ENCODE results near the gene THY1. TPM values are rescaled to one million over a fixed set of nuclear protein-coding genes. Genes with fewer than 3 reads are reported as not detected.

Gene THY1
- total and polyA plus RNA-seq, 7 donors, result 0.42 to 6.4 (median 1.1) TPM

DNA sequence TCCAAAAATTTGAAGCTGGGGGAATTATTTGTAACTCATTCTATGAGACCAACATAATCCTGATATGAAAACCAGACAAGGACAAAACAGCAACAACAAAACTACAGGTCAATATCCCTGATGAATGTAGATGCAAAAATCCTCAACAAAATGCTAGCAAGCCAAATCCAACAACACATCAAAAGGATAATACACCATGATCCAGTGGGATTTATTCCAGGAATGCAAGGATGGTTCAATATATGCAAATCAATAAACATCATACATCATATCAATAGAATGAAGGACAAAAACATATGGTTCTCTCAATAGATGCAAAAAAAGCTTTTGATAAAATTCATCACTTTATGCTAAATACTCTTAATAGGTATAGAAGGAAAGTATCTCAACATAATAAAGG lies 22.1 kb downstream of the THY1 start:
- no peak overlapping the region for H3K4me3 ChIP-seq
- peaks cover 17% of the 10 kb centered on the region for H3K9me3 ChIP-seq
- no peak for DNase-seq
- intact Hi-C loops (cut with DNase I), result no loop called here
- no peak for ATAC-seq
- no peaks in the 10 kb centered on the region for H3K4me1 ChIP-seq
- H3K36me3 ChIP-seq (ENCODE audit: insufficient read depth in 1 of 2, low read depth in 1 of 2), result no peaks in the 10 kb centered on the region
- no peak overlapping the region for H3K27ac ChIP-seq
- TF ChIP-seq CTCF (IDR thresholded peaks at IDR 0.05), result no peak
- H3K27me3 ChIP-seq (ENCODE audit: insufficient read depth in 3 of 3, low read length in 2 of 3), result peaks cover 2 to 4% (median 2%) of the 10 kb centered on the region in 3 donors

GRCh38 chr11:119397740-119398139 lies 25.2 kb downstream of the THY1 start:
- no peaks in the 10 kb centered on the region for H3K4me1 ChIP-seq
- no peak for DNase-seq
- peaks cover 17% of the 10 kb centered on the region for H3K9me3 ChIP-seq
- H3K4me3 ChIP-seq, result no peak overlapping the region
- H3K36me3 ChIP-seq (ENCODE audit: insufficient read depth in 1 of 2, low read depth in 1 of 2), result no peaks in the 10 kb centered on the region
- ATAC-seq, result no peak
- H3K27ac ChIP-seq, result no peak overlapping the region
- peaks cover 0 to 2% (median 2%) of the 10 kb centered on the region in 3 donors for H3K27me3 ChIP-seq (ENCODE audit: insufficient read depth in 3 of 3, low read length in 2 of 3)
- intact Hi-C loops (cut with DNase I), result no loop called here
- no peak for TF ChIP-seq CTCF (IDR thresholded peaks at IDR 0.05)

- no peak for ATAC-seq
- intact Hi-C loops (cut with DNase I), result no loop called here
- Histone ChIP-seq H3K36me3 (ENCODE audit: insufficient read depth in 1 of 2, low read depth in 1 of 2) (no peaks in the 10 kb centered on the region), H3K4me1 (no peaks in the 10 kb centered on the region), H3K9me3 (peaks cover 17% of the 10 kb centered on the region), H3K27ac (no peak overlapping the region), H3K4me3 (no peak overlapping the region), H3K27me3 (ENCODE audit: insufficient read depth in 3 of 3, low read length in 2 of 3) (peaks cover 0 to 2% (median 2%) of the 10 kb centered on the region in 3 donors)
- WGBS, 3 donors, result 96 to 100% (median 100%) methylated on average over 1 of the region's 1 CpG
- no peak for TF ChIP-seq CTCF (IDR thresholded peaks at IDR 0.05)
- DNase-seq, result no peak
Observed at GRCh38 chr11:119396835-119397234, 26.1 kb downstream of the THY1 start.

DNA sequence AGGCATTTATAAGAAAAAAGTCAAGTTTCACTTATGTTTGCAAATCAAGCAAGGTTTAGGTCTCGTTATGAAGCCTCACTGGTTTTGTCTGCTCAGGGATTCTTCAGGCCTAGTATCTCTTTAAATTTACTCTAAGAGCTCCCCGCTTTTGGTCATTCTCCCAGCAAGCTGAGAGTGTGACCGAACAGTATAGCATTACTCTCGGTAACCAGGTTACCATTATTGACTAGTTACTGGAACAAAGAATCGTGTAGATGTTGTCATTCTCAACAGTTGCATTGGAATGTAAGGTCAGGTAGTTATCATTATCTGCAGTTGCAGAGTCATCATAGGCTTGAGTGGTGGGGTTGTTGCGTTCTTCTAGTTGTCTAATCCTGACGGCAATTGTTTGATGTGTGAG lies 31.7 kb downstream of the THY1 start:
- DNase-seq (no peak), ATAC-seq (no peak)
- Histone ChIP-seq H3K4me1 (no peaks in the 10 kb centered on the region), H3K27ac (no peak overlapping the region), H3K27me3 (ENCODE audit: insufficient read depth in 3 of 3, low read length in 2 of 3) (no peaks in the 10 kb centered on the region), H3K9me3 (no peaks in the 10 kb centered on the region), H3K36me3 (ENCODE audit: insufficient read depth in 1 of 2, low read depth in 1 of 2) (no peaks in the 10 kb centered on the region), H3K4me3 (no peak overlapping the region)
- 86 to 88% (median 87%) methylated on average over 7 of the region's 7 CpGs for WGBS, 3 donors
- no peak for TF ChIP-seq CTCF (IDR thresholded peaks at IDR 0.05)
- intact Hi-C loops (cut with DNase I), result no loop called here

DNA sequence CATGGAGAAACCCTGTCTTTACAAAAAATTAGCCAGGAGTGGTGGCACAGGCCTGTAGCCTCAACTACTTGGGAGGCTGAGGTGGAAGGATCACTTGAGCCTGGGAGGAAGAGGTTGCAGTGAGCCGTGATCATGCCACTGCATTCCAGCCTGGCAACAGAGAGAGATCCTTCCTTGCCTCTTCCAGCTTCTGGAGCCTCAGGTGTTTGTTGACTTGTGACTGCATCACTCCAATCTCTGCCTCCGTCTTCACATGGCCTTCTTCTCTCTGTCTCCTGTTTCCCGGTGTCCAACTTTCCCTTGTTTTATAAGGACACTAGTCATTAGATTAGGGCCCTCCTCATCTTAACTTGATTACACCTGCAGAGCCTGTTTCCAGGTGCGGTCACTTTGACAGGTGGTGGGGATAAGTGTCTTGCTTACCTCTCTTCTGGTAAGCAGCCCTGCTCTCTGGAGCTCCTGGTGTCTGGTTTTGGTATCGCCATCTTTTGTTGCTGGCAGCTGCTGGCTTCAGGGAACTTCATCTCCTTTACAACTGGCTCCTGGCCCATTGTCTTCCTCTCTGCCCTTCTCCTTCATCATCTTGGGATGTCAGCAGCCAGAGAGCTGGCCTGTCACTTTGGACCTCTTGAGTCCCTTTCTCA lies 33.2 kb downstream of the THY1 start:
- WGBS, 3 donors, result 77 to 82% (median 79%) methylated on average over 5 of the region's 5 CpGs
- Histone ChIP-seq H3K4me3 (no peak overlapping the region), H3K36me3 (ENCODE audit: insufficient read depth in 1 of 2, low read depth in 1 of 2) (no peaks in the 10 kb centered on the region), H3K27me3 (ENCODE audit: insufficient read depth in 3 of 3, low read length in 2 of 3) (no peaks in the 10 kb centered on the region), H3K4me1 (no peaks in the 10 kb centered on the region), H3K27ac (no peak overlapping the region), H3K9me3 (no peaks in the 10 kb centered on the region)
- DNase-seq (no peak), ATAC-seq (no peak)
- peak; percentile 10 for TF ChIP-seq CTCF (IDR thresholded peaks at IDR 0.05)
- intact Hi-C loops (cut with DNase I), result loop anchor here in 1 of 2 donors (10.0 kb wide), 1 partner anchor 85 kb away; no protein-coding TSS in a partner anchor
